Measurements from ENCODE around the gene A2M. TPM values are rescaled to one million over a fixed set of nuclear protein-coding genes. Genes with fewer than 3 reads are reported as not detected.
A peak's percentile ranks its signal among the peaks of the same experiment; 100 is the strongest.

Gene A2M
- total and polyA plus RNA-seq, 10 of the 15 experiments (the other 5 are each of a cell fraction or from before 2014, with no cell fraction given) = 0.03 to 3.5 (median 0.20) TPM; not detected in 5

DNA sequence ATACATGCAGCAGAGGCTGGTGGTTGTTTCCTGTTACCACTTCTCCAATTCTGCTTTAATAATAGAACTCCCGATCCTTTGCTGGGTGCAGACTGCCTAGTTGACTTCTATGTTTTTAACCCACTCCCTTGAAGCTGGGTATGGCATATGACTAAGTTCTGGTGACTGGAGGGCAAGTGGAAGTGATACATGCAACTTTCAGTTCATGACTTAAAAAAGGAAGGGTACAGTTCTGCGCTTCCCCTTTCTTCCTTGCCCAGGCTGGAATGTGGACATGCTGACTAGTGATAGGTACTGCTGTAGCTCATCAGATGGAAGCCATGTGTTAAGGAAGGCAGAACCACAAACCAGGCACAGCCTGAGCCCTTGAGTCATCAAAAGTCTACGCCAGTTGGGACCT is 2.4 kb upstream of the A2M start:
- no peaks in the 10 kb centered on the region for H3K27me3 ChIP-seq (replicated peaks in 1 of 2; ENCODE audit: control insufficient read depth in 2 of 2, insufficient read depth in 2 of 2, low read length in 1 of 2)
- POLR2A ChIA-PET = no interaction called here
- peaks cover 3% of the 10 kb centered on the region; the same call in 1 of the 2 replicates for H3K4me1 ChIP-seq (ENCODE audit: control insufficient read depth, insufficient read depth, low read length)
- RAD21 ChIA-PET (ENCODE audit: unreplicated experiment) = no interaction called here
- H3K9ac ChIP-seq (ENCODE audit: control insufficient read depth, insufficient read depth, low read length) = no peak overlapping the region
- 16% methylated on average over 3 of the region's 3 CpGs for WGBS (ENCODE audit: insufficient coverage, insufficient replicate concordance, low lambda C conversion rate, missing lambda C conversion rate)
- no peak overlapping the region for H2AFZ ChIP-seq (ENCODE audit: control insufficient read depth, low read depth, low read length)
- no peak overlapping the region for H3K4me3 ChIP-seq
- SMC1A ChIA-PET (ENCODE audit: uncharacterized antibody, unreplicated experiment) = interaction anchor here (1.0 kb wide), 1 partner anchor 16 kb away, joined by 3 read pairs; no protein-coding TSS in a partner anchor
- BruUV-seq (replicated peaks) = no TSS peak
- no peaks in the 10 kb centered on the region for H3K36me3 ChIP-seq (ENCODE audit: control insufficient read depth in 2 of 2, insufficient read depth in 2 of 2, low read length in 1 of 2)
- no peak for FAIRE-seq
- intact Hi-C loops (cut with micrococcal nuclease; ENCODE audit: unreplicated experiment) (no loop called here), in situ Hi-C loops (cut with MboI) (no loop called here)
- no peak for TF ChIP-seq POLR2A (IDR thresholded peaks at IDR 0.05; ENCODE audit: low read depth, low read length)
- no peak for TF ChIP-seq JUNB (IDR thresholded peaks at IDR 0.05)
- TF ChIP-seq GABPA (IDR thresholded peaks at IDR 0.05; ENCODE audit: low read depth) = no peak
- TF ChIP-seq LARP7 (IDR thresholded peaks at IDR 0.05) = no peak
- no peak for TF ChIP-seq KDM1A (IDR thresholded peaks at IDR 0.05; ENCODE audit: borderline replicate concordance)
- TF ChIP-seq RCOR1 (conservative IDR thresholded peaks at IDR 0.05; ENCODE audit: low read depth, low read length) = no peak
- TF ChIP-seq, protein P1, sequence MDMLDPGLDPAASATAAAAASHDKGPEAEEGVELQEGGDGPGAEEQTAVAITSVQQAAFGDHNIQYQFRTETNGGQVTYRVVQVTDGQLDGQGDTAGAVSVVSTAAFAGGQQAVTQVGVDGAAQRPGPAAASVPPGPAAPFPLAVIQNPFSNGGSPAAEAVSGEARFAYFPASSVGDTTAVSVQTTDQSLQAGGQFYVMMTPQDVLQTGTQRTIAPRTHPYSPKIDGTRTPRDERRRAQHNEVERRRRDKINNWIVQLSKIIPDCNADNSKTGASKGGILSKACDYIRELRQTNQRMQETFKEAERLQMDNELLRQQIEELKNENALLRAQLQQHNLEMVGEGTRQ (IDR thresholded peaks at IDR 0.05; ENCODE audit: borderline replicate concordance, low read depth, low read length) = no peak
- TF ChIP-seq, protein P2, sequence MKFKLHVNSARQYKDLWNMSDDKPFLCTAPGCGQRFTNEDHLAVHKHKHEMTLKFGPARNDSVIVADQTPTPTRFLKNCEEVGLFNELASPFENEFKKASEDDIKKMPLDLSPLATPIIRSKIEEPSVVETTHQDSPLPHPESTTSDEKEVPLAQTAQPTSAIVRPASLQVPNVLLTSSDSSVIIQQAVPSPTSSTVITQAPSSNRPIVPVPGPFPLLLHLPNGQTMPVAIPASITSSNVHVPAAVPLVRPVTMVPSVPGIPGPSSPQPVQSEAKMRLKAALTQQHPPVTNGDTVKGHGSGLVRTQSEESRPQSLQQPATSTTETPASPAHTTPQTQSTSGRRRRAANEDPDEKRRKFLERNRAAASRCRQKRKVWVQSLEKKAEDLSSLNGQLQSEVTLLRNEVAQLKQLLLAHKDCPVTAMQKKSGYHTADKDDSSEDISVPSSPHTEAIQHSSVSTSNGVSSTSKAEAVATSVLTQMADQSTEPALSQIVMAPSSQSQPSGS (IDR thresholded peaks at IDR 0.05; ENCODE audit: low read length) = no peak
- peak; percentile 81 for TF ChIP-seq SPI1 (IDR thresholded peaks at IDR 0.05; ENCODE audit: borderline replicate concordance, insufficient read depth, low read depth, low read length)
- TF ChIP-seq IRF4 (IDR thresholded peaks at IDR 0.05; ENCODE audit: low read depth, low read length) = 0 out of 2 replicates have a peak, but pooled peaks have one; percentile 13
- peak; percentile 32 to 39; a peak in 2 of 4 replicates for TF ChIP-seq IKZF2 (IDR thresholded peaks at IDR 0.05)
- H3K79me2 ChIP-seq (ENCODE audit: control insufficient read depth, insufficient read depth, low read length) = no peaks in the 10 kb centered on the region
- H3K4me2 ChIP-seq (ENCODE audit: control insufficient read depth, insufficient read depth) = no peak overlapping the region
- peak; percentile 56 for ATAC-seq
- H3K9me3 ChIP-seq (replicated peaks; ENCODE audit: control insufficient read depth, insufficient read depth, low read length) = no peaks in the 10 kb centered on the region
- H3K27ac ChIP-seq (ENCODE audit: control insufficient read depth, insufficient read depth) = no peak overlapping the region
- peak; percentile 49 for DNase-seq (ENCODE audit: low read depth, low spot score)
- no peaks in the 10 kb centered on the region for H4K20me1 ChIP-seq (ENCODE audit: control insufficient read depth, insufficient read depth)
- CTCF ChIA-PET = interaction anchor here (0.6 kb wide), 1 partner anchor 464 kb away, joined by 3 read pairs; no protein-coding TSS in a partner anchor
